Stomach (tissue), 9 donors: Measurements from ENCODE around the gene NTF3. TPM values are rescaled to one million over a fixed set of nuclear protein-coding genes. Genes with fewer than 3 reads are reported as not detected.

ENCODE experiments used
- DNase-seq, 2 donors: peaks; one replicate each; pipeline versions ENCODE4 v3.0.0 to v3.0.0-alpha.2; 2013 to 2019
- H3K27ac ChIP-seq, 5 donors: fragments of 200-600 bp in 4 of 5; sonication (generic) in 4 of 5; one replicate each; pipeline ENCODE4 v1.5.1; 2013 to 2019; ENCODE audit warnings: mild to moderate bottlenecking in 1 of 5, moderate library complexity in 1 of 5
- H3K27me3 ChIP-seq, 3 donors: fragments of 200-600 bp; sonication (generic); one replicate each; pipeline ENCODE4 v1.5.1; 2017 to 2019; ENCODE audit warnings: mixed run types in 1 of 3
- H3K36me3 ChIP-seq, 4 donors: fragments of 200-600 bp; sonication (generic); 1 replicate in 3 of 4; 2 replicates in 1 of 4; pipeline ENCODE4 v1.5.1; 2016 to 2019
- H3K4me1 ChIP-seq, 4 donors: fragments of 200-600 bp; sonication (generic); one replicate each; pipeline ENCODE4 v1.5.1; 2016 to 2019
- H3K4me3 ChIP-seq, 4 donors: fragments of 200-600 bp; sonication (generic) in 3 of 4; one replicate each; pipeline ENCODE4 v1.5.1; 2016 to 2019; ENCODE audit warnings: mild to moderate bottlenecking in 1 of 4
- H3K9me3 ChIP-seq, 4 donors: fragments of 200-600 bp; sonication (generic); one replicate each; pipeline ENCODE4 v1.5.1; 2016 to 2019
- EP300 ChIP-seq: sonication (generic); formaldehyde crosslinking; IDR thresholded peaks from one replicate; pipeline ENCODE4 v1.6.1; 2017; ENCODE audit warnings: antibody characterized with exemption
- POLR2A ChIP-seq, 4 donors: fragments of 450-650 bp; IDR thresholded peaks; one replicate each; pipeline ENCODE4 v1.6.1; 2016; ENCODE audit warnings: antibody characterized with exemption in 4 of 4, control low read depth in 2 of 4, mild to moderate bottlenecking in 1 of 4, moderate library complexity in 1 of 4
- POLR2AphosphoS5 ChIP-seq, 3 donors: sonication (generic); formaldehyde crosslinking; IDR thresholded peaks; one replicate each; pipeline ENCODE4 v1.6.1; 2016; ENCODE audit warnings: antibody characterized with exemption in 3 of 3
- WGBS, 5 donors: extraction: QIAGEN DNeasy Blood & Tissue Kit in 3 of 5; methylation state at CpG; one replicate each; pipeline versions ENCODE4 v1.1.5 to v1.1.7; 2013 to 2018; 5-methylcytosine and 5-hydroxymethylcytosine counted together
- intact Hi-C: fragments of 100-400 bp; cut with DNase I; formaldehyde crosslinking; loops from one replicate; pipeline ENCODE4 v1.15.1; 2023; ENCODE audit warnings: low total_unique reads
- polyA plus RNA-seq, 3 donors: library from polyadenylated mRNA; stranded (reverse); fragments of 200-250 nt; gene quantifications; one replicate each; pipeline ENCODE4 v1.2.3, GENCODE V29; 2013
- total RNA-seq, 5 donors: library from RNA; depleted of rRNA; stranded (reverse); fragments of >200 nt; gene quantifications; one replicate each; pipeline versions ENCODE4 v1.1.0 to v1.2.3, GENCODE V29; 2014 to 2016
- TF ChIP-seq, protein P1 (sequence below), 7 experiments: fragments of 450-650 bp in 4 of 7; fragments of 200-600 bp in 3 of 7; sonication (generic) in 3 of 7; IDR thresholded peaks; one replicate each; pipeline ENCODE4 v1.5.1; 2016 to 2019; ENCODE audit warnings: antibody characterized with exemption in 7 of 7, control low read depth in 2 of 7, mild to moderate bottlenecking in 1 of 7
- donor health status: healthy with polysubstance abuse.
- donor health status: Bipolar disorder and iron deficiency.
- donor health status: healthy.

The NTF3 gene
- total and polyA plus RNA-seq, 8 donors = 0.87 to 7.3 (median 4.0) TPM; not detected in 3

DNA sequence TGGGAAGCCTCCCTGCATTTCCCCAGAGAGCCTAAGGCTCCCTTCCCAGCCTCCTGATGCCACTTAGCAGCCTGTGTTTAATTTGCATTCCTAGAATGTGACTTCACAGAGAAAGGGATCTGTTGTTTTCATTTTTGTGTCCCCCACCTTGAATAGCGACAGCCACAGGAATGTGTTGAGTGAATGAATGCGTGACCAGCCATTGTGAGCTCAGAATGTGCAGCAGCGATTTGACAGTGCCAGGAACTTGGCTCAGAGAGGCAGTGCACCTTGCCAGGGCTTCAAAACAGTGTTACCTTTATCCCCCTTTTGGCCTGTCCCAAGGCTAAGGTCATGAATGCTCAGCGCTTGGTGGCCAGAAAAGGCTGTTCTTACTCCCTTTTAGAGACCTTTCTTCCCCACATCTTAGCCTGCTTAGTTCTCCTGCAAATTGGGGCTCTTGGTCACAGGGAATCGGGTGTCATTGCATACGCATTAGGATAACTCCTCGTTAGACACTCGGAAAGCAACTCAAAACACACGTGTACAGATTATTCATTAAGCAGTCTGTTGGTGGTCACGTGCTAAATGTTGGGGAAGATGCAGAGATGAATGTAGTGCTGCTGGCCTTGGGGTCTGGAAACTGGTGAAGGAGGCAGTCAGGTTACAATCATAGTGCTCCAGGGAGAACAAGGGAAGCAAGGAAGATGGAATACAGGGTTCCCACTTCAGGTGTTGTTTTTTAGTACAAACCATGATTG is 9.8 kb downstream of the NTF3 start:
- Histone ChIP-seq H3K9me3 (no peaks in the 10 kb centered on the region), H3K36me3 (no peaks in the 10 kb centered on the region), H3K4me3 (no peak overlapping the region), H3K27ac (no peak overlapping the region), H3K4me1 (peaks cover 0 to 20% (median 7%) of the 10 kb centered on the region in 4 donors), H3K27me3 (peaks cover 0 to 39% (median 0%) of the 10 kb centered on the region in 3 donors)
- TF ChIP-seq, protein P1, sequence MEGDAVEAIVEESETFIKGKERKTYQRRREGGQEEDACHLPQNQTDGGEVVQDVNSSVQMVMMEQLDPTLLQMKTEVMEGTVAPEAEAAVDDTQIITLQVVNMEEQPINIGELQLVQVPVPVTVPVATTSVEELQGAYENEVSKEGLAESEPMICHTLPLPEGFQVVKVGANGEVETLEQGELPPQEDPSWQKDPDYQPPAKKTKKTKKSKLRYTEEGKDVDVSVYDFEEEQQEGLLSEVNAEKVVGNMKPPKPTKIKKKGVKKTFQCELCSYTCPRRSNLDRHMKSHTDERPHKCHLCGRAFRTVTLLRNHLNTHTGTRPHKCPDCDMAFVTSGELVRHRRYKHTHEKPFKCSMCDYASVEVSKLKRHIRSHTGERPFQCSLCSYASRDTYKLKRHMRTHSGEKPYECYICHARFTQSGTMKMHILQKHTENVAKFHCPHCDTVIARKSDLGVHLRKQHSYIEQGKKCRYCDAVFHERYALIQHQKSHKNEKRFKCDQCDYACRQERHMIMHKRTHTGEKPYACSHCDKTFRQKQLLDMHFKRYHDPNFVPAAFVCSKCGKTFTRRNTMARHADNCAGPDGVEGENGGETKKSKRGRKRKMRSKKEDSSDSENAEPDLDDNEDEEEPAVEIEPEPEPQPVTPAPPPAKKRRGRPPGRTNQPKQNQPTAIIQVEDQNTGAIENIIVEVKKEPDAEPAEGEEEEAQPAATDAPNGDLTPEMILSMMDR (IDR thresholded peaks at IDR 0.05) = no peak
- TF ChIP-seq EP300 (no peak), POLR2A (IDR thresholded peaks at IDR 0.05) (no peak), POLR2AphosphoS5 (IDR thresholded peaks at IDR 0.05) (no peak)
- DNase-seq = no peak
- intact Hi-C loops = loop anchor here (10.0 kb wide), 1 partner anchor 247 kb away; no protein-coding TSS in a partner anchor
- WGBS, 5 donors = 59 to 69% (median 64%) methylated on average over 10 of the region's 10 CpGs

DNA sequence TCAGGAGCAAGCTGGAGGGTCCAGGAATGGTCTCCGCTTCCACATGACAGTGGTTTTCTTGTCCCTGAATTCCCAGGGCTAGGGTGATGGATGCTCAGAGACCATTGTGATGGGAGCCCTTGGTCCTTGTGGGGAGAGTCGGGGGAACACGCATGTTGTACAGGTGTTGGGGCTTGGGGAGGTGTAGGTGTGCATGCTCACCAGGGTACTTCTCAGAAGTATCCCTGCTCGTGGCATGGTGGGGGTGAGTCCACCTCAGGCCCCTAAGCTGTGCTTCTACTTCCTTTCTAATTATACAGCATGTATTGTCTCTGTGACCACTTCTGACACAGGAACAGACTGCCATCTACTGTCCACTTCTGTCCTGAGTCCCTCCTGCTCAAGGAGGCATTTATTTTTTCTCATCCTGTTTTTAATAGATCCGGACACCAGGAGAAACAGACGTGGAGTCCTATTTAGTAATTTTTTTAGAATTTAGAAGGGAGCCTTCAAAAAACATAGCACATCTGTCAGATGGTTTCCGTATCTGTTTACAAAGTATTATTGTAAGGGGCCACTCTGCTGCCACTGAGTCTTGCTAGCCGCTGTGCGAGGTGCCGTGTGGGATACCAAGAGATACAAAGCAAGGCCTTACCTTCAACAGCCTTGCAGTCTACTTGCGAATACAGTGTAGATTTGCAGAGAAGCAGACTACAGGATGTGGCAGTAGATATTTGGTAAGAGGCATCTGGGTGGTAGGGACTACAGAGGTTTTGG is 10.5 kb downstream of the NTF3 start:
- TF ChIP-seq, protein P1 (IDR thresholded peaks at IDR 0.05) = peak in 5 of 7 experiments; percentile 31 to 47 (median 44)
- no peak for TF ChIP-seq POLR2A (IDR thresholded peaks at IDR 0.05)
- H3K36me3 ChIP-seq = no peaks in the 10 kb centered on the region
- H3K4me3 ChIP-seq = no peak overlapping the region
- DNase-seq = peak in 1 of 2 donors; percentile 82
- no peak overlapping the region for H3K27ac ChIP-seq
- intact Hi-C loops = loop anchor here (10.0 kb wide), 1 partner anchor 248 kb away; no protein-coding TSS in a partner anchor
- 50 to 61% (median 58%) methylated on average over 10 to 11 of the region's 11 CpGs for WGBS, 5 donors
- peaks cover 0 to 18% (median 3%) of the 10 kb centered on the region in 4 donors for H3K4me1 ChIP-seq
- H3K9me3 ChIP-seq = no peaks in the 10 kb centered on the region
- H3K27me3 ChIP-seq = peaks cover 0 to 34% (median 0%) of the 10 kb centered on the region in 3 donors

DNA sequence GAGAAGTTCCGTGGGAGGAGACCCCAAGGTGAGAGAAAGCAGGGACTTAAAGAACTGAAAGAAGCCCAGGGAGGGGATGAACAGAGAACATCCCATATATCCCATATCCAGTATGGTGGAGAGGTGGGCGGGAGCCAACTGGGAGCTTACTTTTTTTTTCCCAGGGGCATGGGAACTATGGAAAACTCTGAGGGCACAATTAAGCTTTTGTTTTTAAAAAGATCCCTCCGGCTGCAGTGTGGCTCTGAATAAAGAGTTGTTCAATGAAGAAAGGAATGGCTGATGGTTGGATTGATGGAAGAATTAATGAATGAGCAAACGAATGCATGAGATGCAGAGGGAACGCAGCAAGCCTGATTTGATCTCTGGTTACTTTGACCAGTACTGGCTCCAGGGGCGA is 12.6 kb downstream of the NTF3 start:
- H3K36me3 ChIP-seq = no peaks in the 10 kb centered on the region
- no peak overlapping the region for H3K4me3 ChIP-seq
- intact Hi-C loops = loop anchor here (10.0 kb wide), 1 partner anchor 250 kb away; no protein-coding TSS in a partner anchor
- DNase-seq = no peak
- TF ChIP-seq POLR2A (IDR thresholded peaks at IDR 0.05) (no peak), POLR2AphosphoS5 (IDR thresholded peaks at IDR 0.05) (no peak)
- TF ChIP-seq, protein P1 (IDR thresholded peaks at IDR 0.05) = no peak
- peaks cover 0 to 15% (median 0%) of the 10 kb centered on the region in 3 donors for H3K27me3 ChIP-seq
- H3K9me3 ChIP-seq = no peaks in the 10 kb centered on the region
- peaks cover 0 to 18% (median 7%) of the 10 kb centered on the region in 4 donors for H3K4me1 ChIP-seq
- H3K27ac ChIP-seq = no peak overlapping the region
- WGBS, 5 donors = 56 to 74% (median 60%) methylated on average over 6 of the region's 6 CpGs

DNA sequence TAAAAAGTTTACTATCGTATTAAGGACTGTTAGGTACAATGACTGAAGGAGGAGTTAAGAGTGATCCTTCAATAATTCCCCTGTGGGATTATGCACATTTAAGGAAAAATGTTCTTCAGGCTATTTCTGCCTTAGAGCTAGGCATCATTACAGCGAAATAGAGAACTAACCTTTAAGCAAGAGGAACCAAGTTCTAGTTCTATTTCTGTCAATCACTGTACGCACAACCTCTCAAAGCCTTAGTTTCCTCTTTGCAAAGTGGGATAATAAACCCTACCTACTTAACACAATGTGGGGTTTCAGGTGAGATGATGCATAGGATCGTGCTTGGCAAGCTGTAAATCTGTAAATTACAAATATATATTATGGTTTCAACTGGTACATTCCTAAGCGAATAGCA is 15.4 kb downstream of the NTF3 start:
- Histone ChIP-seq H3K4me1 (peaks cover 0 to 13% (median 6%) of the 10 kb centered on the region in 4 donors), H3K4me3 (no peak overlapping the region), H3K9me3 (no peaks in the 10 kb centered on the region), H3K27ac (no peak overlapping the region), H3K36me3 (no peaks in the 10 kb centered on the region), H3K27me3 (peaks cover 0 to 11% (median 0%) of the 10 kb centered on the region in 3 donors)
- TF ChIP-seq, protein P1 (IDR thresholded peaks at IDR 0.05) = no peak
- TF ChIP-seq POLR2AphosphoS5 (IDR thresholded peaks at IDR 0.05) (no peak), EP300 (no peak), POLR2A (IDR thresholded peaks at IDR 0.05) (no peak)
- WGBS, 5 donors = 79 to 86% (median 85%) methylated on average over 5 of the region's 5 CpGs
- intact Hi-C loops = loop anchor here (10.0 kb wide), 1 partner anchor 253 kb away; no protein-coding TSS in a partner anchor
- no peak for DNase-seq
